GM23338 (cell line): ENCODE measurements around the gene RTCA. TPM values are rescaled to one million over a fixed set of nuclear protein-coding genes. Genes with fewer than 3 reads are reported as not detected.

ENCODE experiments used
- ATAC-seq: fragments of 200-7000 bp; cut with Tn5 transposase; 3 replicates; pipeline ENCODE4 v1.9.1; 2020
- DNase-seq: peaks from one replicate; pipeline ENCODE4 v3.0.0-alpha.2; 2015; ENCODE audit warnings: low spot score
- H2AFZ ChIP-seq: fragments of 200-600 bp; sonication (generic); 2 replicates; pipeline ENCODE4 v1.8.0; 2016; ENCODE audit warnings: antibody characterized with exemption, mild to moderate bottlenecking, moderate library complexity
- H3F3A ChIP-seq: fragments of 200-600 bp; sonication (generic); replicated peaks from 2 replicates; pipeline ENCODE4 v1.8.0; 2017; ENCODE audit warnings: antibody characterized with exemption, mixed run types, low read depth
- H3K27ac ChIP-seq: fragments of 200-600 bp; sonication (generic); 2 replicates; pipeline ENCODE4 v1.6.1; 2016; ENCODE audit warnings: low read depth
- H3K27me3 ChIP-seq: fragments of 200-600 bp; sonication (generic); 2 replicates; pipeline ENCODE4 v1.8.0; 2016; ENCODE audit warnings: mild to moderate bottlenecking, mixed run types, moderate library complexity; ENCODE audit not compliant: insufficient read depth
- H3K36me3 ChIP-seq: fragments of 200-600 bp; sonication (generic); 2 replicates; pipeline ENCODE4 v1.8.0; 2016; ENCODE audit warnings: mild to moderate bottlenecking; ENCODE audit not compliant: insufficient read depth
- H3K4me1 ChIP-seq: fragments of 200-600 bp; sonication (generic); 2 replicates; pipeline ENCODE4 v1.8.0; 2016; ENCODE audit warnings: mild to moderate bottlenecking, moderate library complexity; ENCODE audit not compliant: insufficient read depth
- H3K4me2 ChIP-seq: fragments of 200-600 bp; sonication (generic); 2 replicates; pipeline ENCODE4 v1.7.1; 2017; ENCODE audit warnings: mixed run types
- H3K4me3 ChIP-seq: fragments of 200-600 bp; sonication (generic); 2 replicates; pipeline ENCODE4 v1.6.1; 2016; ENCODE audit warnings: mixed run types
- H3K79me2 ChIP-seq: fragments of 200-600 bp; sonication (generic); replicated peaks from 2 replicates; pipeline ENCODE4 v1.8.0; 2017; ENCODE audit warnings: mild to moderate bottlenecking; ENCODE audit not compliant: insufficient read depth
- H3K9me2 ChIP-seq: fragments of 200-600 bp; sonication (generic); 2 replicates; pipeline ENCODE4 v1.8.0; 2017; ENCODE audit not compliant: insufficient read depth
- H4K20me1 ChIP-seq: fragments of 200-600 bp; sonication (generic); replicated peaks from 2 replicates; pipeline ENCODE4 v1.8.0; 2017; ENCODE audit warnings: mild to moderate bottlenecking; ENCODE audit not compliant: insufficient read depth
- H3K27ac Mint-ChIP-seq: 2 replicates; pipeline ENCODE4 v1.8.0; 2020; ENCODE audit warnings: inconsistent platforms, mild to moderate bottlenecking, moderate library complexity, mixed read lengths
- H3K27me3 Mint-ChIP-seq: 3 replicates; pipeline ENCODE4 v1.8.0; 2022; ENCODE audit warnings: low read depth, mild to moderate bottlenecking, moderate library complexity, mixed read lengths, inconsistent platforms; ENCODE audit not compliant: insufficient read depth, poor library complexity
- H3K36me3 Mint-ChIP-seq: 3 replicates; pipeline ENCODE4 v1.8.0; 2021; ENCODE audit warnings: low read depth, mild to moderate bottlenecking, inconsistent platforms, moderate library complexity, mixed read lengths
- H3K4me1 Mint-ChIP-seq: 3 replicates; pipeline ENCODE4 v1.8.0; 2020; ENCODE audit warnings: mild to moderate bottlenecking, inconsistent platforms, mixed read lengths
- H3K4me3 Mint-ChIP-seq: 3 replicates; pipeline ENCODE4 v1.8.0; 2021; ENCODE audit warnings: moderate library complexity, mild to moderate bottlenecking, inconsistent platforms, mixed read lengths
- H3K9me3 Mint-ChIP-seq: 3 replicates; pipeline ENCODE4 v1.8.0; 2020; ENCODE audit warnings: moderate library complexity, mild to moderate bottlenecking, inconsistent platforms, mixed read lengths
- CREB1 ChIP-seq: fragments of 250-450 bp; sonication (Bioruptor Pico); IDR thresholded peaks from 2 replicates; pipeline ENCODE4 v1.5.0; 2020; ENCODE audit warnings: low read depth, mild to moderate bottlenecking, moderate library complexity
- EZH2 ChIP-seq: fragments of 200-600 bp; sonication (generic); IDR thresholded peaks from one replicate; pipeline ENCODE4 v1.8.0; 2017; ENCODE audit warnings: antibody characterized with exemption, mild to moderate bottlenecking, low read depth; ENCODE audit not compliant: unreplicated experiment
- EZH2phosphoT487 ChIP-seq: fragments of 200-600 bp; sonication (generic); IDR thresholded peaks from one replicate; pipeline ENCODE4 v1.8.1; 2018; ENCODE audit warnings: antibody characterized with exemption; ENCODE audit not compliant: unreplicated experiment
- JUNB ChIP-seq: IDR thresholded peaks from one replicate; pipeline ENCODE4 v1.6.1; 2016; ENCODE audit warnings: antibody characterized with exemption; ENCODE audit not compliant: unreplicated experiment
- ZNF114 ChIP-seq: fragments of 250-450 bp; sonication (Bioruptor Pico); IDR thresholded peaks from 2 replicates; pipeline ENCODE4 v1.5.0; 2020; ENCODE audit warnings: mild to moderate bottlenecking, moderate library complexity
- polyA plus RNA-seq: library from polyadenylated mRNA; unstranded; fragments of >200 nt; fragmentation: Nextera tagmentation; extraction: Ambion mirVana; gene quantifications from 2 replicates; pipeline ENCODE4 v1.2.1, GENCODE V29; 2016
- total RNA-seq: library from RNA; depleted of rRNA; stranded (reverse); fragments of >200 nt; shearing (Covaris generic); gene quantifications from 2 replicates; pipeline ENCODE4 v1.2.3, GENCODE V29; 2014
- TF ChIP-seq, protein P1 (sequence below): fragments of 250-450 bp; sonication (Bioruptor Pico); IDR thresholded peaks from 2 replicates; pipeline ENCODE4 v1.5.0; 2020; ENCODE audit warnings: mild to moderate bottlenecking, moderate library complexity
- TF ChIP-seq, protein P2 (sequence below): IDR thresholded peaks from 2 replicates; pipeline ENCODE4 v1.6.1; 2016; ENCODE audit warnings: antibody characterized with exemption

Gene RTCA
- total and polyA plus RNA-seq, 2 experiments from 2014 or later, result 36.6 TPM

DNA sequence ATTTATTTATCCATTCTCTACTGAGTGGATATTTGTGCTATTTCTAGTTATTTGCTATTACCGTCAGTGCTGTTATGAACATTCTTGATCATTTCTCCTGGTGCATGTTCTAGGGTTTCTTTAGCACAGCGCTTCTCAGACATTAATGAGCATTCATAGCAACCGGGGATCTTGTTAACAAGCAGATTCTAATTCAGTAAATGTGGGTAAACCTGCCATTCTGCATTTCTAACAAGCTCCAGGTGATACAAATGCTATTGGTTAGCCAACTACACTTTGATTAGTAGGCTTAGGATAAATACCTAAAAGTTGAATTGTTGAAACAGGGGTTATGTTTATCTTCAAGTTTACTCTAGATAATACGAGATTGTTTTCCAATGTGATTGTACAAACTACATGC, 13.1 kb upstream of the RTCA start (continued):
- TF ChIP-seq, protein P1, sequence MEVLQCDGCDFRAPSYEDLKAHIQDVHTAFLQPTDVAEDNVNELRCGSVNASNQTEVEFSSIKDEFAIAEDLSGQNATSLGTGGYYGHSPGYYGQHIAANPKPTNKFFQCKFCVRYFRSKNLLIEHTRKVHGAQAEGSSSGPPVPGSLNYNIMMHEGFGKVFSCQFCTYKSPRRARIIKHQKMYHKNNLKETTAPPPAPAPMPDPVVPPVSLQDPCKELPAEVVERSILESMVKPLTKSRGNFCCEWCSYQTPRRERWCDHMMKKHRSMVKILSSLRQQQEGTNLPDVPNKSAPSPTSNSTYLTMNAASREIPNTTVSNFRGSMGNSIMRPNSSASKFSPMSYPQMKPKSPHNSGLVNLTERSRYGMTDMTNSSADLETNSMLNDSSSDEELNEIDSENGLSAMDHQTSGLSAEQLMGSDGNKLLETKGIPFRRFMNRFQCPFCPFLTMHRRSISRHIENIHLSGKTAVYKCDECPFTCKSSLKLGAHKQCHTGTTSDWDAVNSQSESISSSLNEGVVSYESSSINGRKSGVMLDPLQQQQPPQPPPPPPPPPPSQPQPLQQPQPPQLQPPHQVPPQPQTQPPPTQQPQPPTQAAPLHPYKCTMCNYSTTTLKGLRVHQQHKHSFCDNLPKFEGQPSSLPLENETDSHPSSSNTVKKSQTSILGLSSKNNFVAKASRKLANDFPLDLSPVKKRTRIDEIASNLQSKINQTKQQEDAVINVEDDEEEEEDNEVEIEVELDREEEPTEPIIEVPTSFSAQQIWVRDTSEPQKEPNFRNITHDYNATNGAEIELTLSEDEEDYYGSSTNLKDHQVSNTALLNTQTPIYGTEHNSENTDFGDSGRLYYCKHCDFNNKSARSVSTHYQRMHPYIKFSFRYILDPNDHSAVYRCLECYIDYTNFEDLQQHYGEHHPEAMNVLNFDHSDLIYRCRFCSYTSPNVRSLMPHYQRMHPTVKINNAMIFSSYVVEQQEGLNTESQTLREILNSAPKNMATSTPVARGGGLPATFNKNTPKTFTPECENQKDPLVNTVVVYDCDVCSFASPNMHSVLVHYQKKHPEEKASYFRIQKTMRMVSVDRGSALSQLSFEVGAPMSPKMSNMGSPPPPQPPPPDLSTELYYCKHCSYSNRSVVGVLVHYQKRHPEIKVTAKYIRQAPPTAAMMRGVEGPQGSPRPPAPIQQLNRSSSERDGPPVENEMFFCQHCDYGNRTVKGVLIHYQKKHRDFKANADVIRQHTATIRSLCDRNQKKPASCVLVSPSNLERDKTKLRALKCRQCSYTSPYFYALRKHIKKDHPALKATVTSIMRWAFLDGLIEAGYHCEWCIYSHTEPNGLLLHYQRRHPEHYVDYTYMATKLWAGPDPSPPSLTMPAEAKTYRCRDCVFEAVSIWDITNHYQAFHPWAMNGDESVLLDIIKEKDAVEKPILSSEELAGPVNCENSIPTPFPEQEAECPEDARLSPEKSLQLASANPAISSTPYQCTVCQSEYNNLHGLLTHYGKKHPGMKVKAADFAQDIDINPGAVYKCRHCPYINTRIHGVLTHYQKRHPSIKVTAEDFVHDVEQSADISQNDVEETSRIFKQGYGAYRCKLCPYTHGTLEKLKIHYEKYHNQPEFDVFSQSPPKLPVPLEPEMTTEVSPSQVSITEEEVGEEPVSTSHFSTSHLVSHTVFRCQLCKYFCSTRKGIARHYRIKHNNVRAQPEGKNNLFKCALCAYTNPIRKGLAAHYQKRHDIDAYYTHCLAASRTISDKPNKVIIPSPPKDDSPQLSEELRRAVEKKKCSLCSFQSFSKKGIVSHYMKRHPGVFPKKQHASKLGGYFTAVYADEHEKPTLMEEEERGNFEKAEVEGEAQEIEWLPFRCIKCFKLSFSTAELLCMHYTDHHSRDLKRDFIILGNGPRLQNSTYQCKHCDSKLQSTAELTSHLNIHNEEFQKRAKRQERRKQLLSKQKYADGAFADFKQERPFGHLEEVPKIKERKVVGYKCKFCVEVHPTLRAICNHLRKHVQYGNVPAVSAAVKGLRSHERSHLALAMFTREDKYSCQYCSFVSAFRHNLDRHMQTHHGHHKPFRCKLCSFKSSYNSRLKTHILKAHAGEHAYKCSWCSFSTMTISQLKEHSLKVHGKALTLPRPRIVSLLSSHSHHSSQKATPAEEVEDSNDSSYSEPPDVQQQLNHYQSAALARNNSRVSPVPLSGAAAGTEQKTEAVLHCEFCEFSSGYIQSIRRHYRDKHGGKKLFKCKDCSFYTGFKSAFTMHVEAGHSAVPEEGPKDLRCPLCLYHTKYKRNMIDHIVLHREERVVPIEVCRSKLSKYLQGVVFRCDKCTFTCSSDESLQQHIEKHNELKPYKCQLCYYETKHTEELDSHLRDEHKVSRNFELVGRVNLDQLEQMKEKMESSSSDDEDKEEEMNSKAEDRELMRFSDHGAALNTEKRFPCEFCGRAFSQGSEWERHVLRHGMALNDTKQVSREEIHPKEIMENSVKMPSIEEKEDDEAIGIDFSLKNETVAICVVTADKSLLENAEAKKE (CRISPR knock-in tag), result no peak
- TF ChIP-seq EZH2phosphoT487 (no peak), ZNF114 (CRISPR knock-in tag) (no peak), EZH2 (no peak)

DNA sequence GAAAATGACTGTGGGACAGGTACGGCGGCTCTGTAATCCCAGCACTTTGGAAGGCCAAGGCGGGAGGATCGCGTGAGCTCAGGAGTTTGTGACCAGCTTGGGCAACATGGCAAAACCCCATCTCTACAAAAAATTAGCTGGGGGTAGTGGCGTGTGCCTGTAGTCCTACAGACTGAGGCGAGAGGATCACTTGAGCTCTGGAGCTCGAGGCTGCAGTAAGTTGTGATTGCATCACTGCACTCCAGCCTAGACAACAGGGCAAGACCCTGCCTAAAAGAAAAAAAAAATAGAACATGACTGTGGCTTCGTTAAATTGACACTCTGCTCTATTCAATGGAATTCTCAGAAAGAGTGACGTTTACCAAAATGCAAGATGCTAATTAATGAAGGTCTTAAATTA, 12.5 kb upstream of the RTCA start:
- no peak overlapping the region for H3K4me3 ChIP-seq
- ATAC-seq (peak; percentile 7; the same call in 1 of the 3 replicates), DNase-seq (no peak)
- peak overlapping the region; percentile 66 for H2AFZ ChIP-seq
- H3K4me1 ChIP-seq, result peaks cover 16% of the 10 kb centered on the region
- H3K27me3 ChIP-seq, result no peaks in the 10 kb centered on the region
- H3K9me2 ChIP-seq, result no peaks in the 10 kb centered on the region
- Mint-ChIP-seq H3K27me3 (peaks cover 2% of the 10 kb centered on the region), H3K4me3 (no peak overlapping the region), H3K9me3 (peaks cover 3% of the 10 kb centered on the region; the same call in 2 of the 3 replicates), H3K27ac (peak overlapping the region; percentile 90), H3K36me3 (no peaks in the 10 kb centered on the region), H3K4me1 (peaks cover 9% of the 10 kb centered on the region)
- H3K36me3 ChIP-seq, result no peaks in the 10 kb centered on the region
- no peak overlapping the region for H3K4me2 ChIP-seq
- H4K20me1 ChIP-seq, result no peaks in the 10 kb centered on the region
- H3K79me2 ChIP-seq, result peaks cover 9% of the 10 kb centered on the region
- 0 out of 2 replicates have a peak overlapping the region, but pooled peaks have one; percentile 11 for H3K27ac ChIP-seq
- H3F3A ChIP-seq, result no peaks in the 10 kb centered on the region
- no peak for TF ChIP-seq EZH2phosphoT487
- no peak for TF ChIP-seq JUNB
- TF ChIP-seq, protein P1 (CRISPR knock-in tag), result no peak
- TF ChIP-seq, protein P2, sequence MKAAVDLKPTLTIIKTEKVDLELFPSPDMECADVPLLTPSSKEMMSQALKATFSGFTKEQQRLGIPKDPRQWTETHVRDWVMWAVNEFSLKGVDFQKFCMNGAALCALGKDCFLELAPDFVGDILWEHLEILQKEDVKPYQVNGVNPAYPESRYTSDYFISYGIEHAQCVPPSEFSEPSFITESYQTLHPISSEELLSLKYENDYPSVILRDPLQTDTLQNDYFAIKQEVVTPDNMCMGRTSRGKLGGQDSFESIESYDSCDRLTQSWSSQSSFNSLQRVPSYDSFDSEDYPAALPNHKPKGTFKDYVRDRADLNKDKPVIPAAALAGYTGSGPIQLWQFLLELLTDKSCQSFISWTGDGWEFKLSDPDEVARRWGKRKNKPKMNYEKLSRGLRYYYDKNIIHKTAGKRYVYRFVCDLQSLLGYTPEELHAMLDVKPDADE, result no peak
- TF ChIP-seq CREB1 (CRISPR knock-in tag), result no peak
- TF ChIP-seq ZNF114 (CRISPR knock-in tag), result no peak
